ENCODE results near the gene SEL1L2. TPM values are rescaled to one million over a fixed set of nuclear protein-coding genes. Genes with fewer than 3 reads are reported as not detected.

The SEL1L2 gene
- total RNA-seq, 1 donor from 2014 or later: not detected

DNA sequence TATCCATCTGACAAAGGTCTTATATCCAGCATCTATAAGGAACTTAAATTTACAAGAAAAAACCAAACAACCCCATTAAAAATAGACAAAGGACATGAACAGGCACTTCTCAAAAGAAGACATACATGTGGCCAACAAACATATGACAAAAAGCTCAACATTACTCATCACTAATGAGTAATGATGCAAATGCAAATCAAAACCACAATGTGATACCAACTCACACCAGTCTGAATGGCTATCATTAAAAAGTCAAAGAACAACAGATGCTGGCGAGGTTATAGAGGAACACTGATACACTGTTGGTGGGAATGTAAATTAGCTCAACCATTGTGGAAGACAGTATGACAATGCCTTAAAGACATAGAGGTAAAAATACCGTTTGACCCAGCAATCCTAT lies 18.8 kb upstream of the SEL1L2 start:
- no peaks in the 10 kb centered on the region for H3K36me3 Mint-ChIP-seq (ENCODE audit: low read depth)
- CTCF ChIA-PET: no interaction called here
- H3K27ac Mint-ChIP-seq: no peak overlapping the region
- intact Hi-C loops (cut with micrococcal nuclease): no loop called here
- no peak for ATAC-seq (ENCODE audit: low read depth)
- POLR2A ChIA-PET: no interaction called here
- H3K4me1 Mint-ChIP-seq: no peaks in the 10 kb centered on the region
- DNase-seq: no peak
- TF ChIP-seq, protein P1, sequence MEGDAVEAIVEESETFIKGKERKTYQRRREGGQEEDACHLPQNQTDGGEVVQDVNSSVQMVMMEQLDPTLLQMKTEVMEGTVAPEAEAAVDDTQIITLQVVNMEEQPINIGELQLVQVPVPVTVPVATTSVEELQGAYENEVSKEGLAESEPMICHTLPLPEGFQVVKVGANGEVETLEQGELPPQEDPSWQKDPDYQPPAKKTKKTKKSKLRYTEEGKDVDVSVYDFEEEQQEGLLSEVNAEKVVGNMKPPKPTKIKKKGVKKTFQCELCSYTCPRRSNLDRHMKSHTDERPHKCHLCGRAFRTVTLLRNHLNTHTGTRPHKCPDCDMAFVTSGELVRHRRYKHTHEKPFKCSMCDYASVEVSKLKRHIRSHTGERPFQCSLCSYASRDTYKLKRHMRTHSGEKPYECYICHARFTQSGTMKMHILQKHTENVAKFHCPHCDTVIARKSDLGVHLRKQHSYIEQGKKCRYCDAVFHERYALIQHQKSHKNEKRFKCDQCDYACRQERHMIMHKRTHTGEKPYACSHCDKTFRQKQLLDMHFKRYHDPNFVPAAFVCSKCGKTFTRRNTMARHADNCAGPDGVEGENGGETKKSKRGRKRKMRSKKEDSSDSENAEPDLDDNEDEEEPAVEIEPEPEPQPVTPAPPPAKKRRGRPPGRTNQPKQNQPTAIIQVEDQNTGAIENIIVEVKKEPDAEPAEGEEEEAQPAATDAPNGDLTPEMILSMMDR (IDR thresholded peaks at IDR 0.05): no peak
- no peaks in the 10 kb centered on the region for H3K27me3 Mint-ChIP-seq
- H3K4me3 Mint-ChIP-seq: no peak overlapping the region
- H3K9me3 Mint-ChIP-seq: peaks cover 3% of the 10 kb centered on the region

DNA sequence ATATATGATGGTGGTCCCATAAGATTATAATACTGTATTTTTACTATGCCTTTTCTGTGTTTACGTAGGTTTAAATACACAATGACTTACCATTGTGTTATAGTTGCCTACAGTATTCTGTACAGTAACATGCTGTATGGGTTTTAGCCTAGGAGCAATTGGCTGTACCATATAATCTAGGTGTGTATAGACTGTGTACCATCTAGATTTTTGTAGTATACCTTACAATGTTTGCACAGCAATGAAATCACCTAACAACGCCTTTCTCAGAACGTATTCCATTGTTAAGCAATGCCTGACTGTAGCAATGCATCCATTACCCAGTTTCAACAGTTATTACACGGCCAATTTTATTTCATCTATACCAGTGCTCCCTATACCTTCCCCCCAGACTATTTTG lies 15.6 kb upstream of the SEL1L2 start:
- TF ChIP-seq, protein P1 (IDR thresholded peaks at IDR 0.05): no peak
- Mint-ChIP-seq H3K27me3 (peaks cover 2% of the 10 kb centered on the region), H3K4me1 (no peaks in the 10 kb centered on the region), H3K9me3 (peaks cover 3% of the 10 kb centered on the region), H3K27ac (no peak overlapping the region), H3K36me3 (ENCODE audit: low read depth) (no peaks in the 10 kb centered on the region), H3K4me3 (no peak overlapping the region)
- ChIA-PET POLR2A (no interaction called here), CTCF (no interaction called here)
- DNase-seq (no peak), ATAC-seq (ENCODE audit: low read depth) (no peak)
- intact Hi-C loops (cut with micrococcal nuclease): no loop called here

DNA sequence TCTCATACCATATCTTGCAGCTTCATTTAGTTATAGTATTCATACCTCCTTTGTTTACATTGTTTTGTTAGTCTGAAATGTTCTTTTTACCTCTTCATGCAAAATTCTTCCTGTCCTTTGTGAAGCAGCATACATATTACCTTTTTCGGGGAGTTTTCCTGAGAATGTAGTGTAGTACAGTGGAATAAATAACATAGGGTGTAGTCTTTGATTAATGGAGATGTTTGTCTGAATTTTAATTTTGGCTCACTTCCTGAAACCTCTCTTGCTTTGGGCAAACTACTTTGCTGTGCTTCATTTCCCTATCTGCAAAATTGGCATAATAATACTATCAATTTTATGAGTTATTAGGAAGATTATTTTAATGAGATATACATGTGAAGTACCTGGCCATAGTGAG lies 10.5 kb upstream of the SEL1L2 start:
- DNase-seq (no peak), ATAC-seq (ENCODE audit: low read depth) (no peak)
- H3K4me3 Mint-ChIP-seq: no peak overlapping the region
- ChIA-PET CTCF (no interaction called here), POLR2A (no interaction called here)
- peaks cover 3% of the 10 kb centered on the region for H3K4me1 Mint-ChIP-seq
- no peak overlapping the region for H3K27ac Mint-ChIP-seq
- TF ChIP-seq, protein P1 (IDR thresholded peaks at IDR 0.05): no peak
- intact Hi-C loops (cut with micrococcal nuclease): no loop called here
- peaks cover 22% of the 10 kb centered on the region for H3K27me3 Mint-ChIP-seq
- no peaks in the 10 kb centered on the region for H3K36me3 Mint-ChIP-seq (ENCODE audit: low read depth)
- no peaks in the 10 kb centered on the region for H3K9me3 Mint-ChIP-seq

DNA sequence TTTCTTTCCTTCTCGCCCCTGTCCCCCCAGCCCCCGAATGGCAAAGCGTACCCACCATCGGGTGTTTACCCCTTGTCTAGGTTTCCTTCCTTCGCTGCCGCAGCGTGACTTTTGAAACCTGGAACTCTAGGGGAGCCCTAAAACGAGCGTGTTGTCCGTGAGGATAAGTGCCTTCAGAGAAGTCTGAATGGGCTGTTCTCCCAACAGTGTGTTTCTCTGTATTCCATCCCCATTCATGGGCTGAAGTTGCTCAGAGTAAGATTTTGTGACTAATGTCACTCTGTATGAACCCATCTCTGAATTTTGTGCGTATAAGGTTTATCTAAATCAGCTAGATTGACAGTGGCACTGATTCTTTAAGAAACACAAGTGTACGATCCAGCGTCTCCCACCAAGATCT lies 5.9 kb upstream of the SEL1L2 start:
- no peak for ATAC-seq (ENCODE audit: low read depth)
- Mint-ChIP-seq H3K27ac (no peak overlapping the region), H3K36me3 (ENCODE audit: low read depth) (no peaks in the 10 kb centered on the region), H3K9me3 (peaks cover 14% of the 10 kb centered on the region), H3K4me3 (peak overlapping the region; percentile 44), H3K4me1 (peaks cover 3% of the 10 kb centered on the region), H3K27me3 (peaks cover 20% of the 10 kb centered on the region)
- TF ChIP-seq, protein P1 (IDR thresholded peaks at IDR 0.05): no peak
- DNase-seq: no peak
- CTCF ChIA-PET: no interaction called here
- POLR2A ChIA-PET: no interaction called here
- intact Hi-C loops (cut with micrococcal nuclease): no loop called here

DNA sequence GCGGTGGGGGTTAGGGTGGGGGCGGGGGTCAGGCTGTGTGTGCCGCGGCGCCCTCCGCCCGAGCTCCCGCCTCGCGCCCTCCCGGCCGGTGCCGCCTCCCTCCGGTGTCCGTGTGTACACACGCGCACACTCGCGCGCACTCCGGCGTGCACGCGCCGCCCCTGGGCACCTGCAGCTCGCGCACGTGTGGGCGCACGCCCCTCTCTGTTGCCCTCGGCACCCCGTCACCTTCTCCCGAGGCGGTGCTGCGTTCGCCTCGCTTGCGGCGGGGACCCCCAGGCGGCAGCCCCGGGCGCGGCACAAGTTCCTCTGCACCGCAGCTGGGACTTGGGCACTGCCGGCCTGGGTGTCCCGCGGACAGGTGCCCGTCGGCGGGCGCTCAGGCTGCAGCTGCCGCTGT lies 5.4 kb upstream of the SEL1L2 start:
- H3K27ac Mint-ChIP-seq: no peak overlapping the region
- no peaks in the 10 kb centered on the region for H3K36me3 Mint-ChIP-seq (ENCODE audit: low read depth)
- peaks cover 3% of the 10 kb centered on the region for H3K4me1 Mint-ChIP-seq
- TF ChIP-seq, protein P1 (IDR thresholded peaks at IDR 0.05): no peak
- ChIA-PET CTCF (no interaction called here), POLR2A (no interaction called here)
- intact Hi-C loops (cut with micrococcal nuclease): no loop called here
- H3K4me3 Mint-ChIP-seq: no peak overlapping the region
- H3K9me3 Mint-ChIP-seq: peaks cover 14% of the 10 kb centered on the region
- no peak for ATAC-seq (ENCODE audit: low read depth)
- DNase-seq: no peak
- peaks cover 20% of the 10 kb centered on the region for H3K27me3 Mint-ChIP-seq
